Adrenal gland (tissue), 12 donors: ENCODE results near the gene MLLT6. TPM values are rescaled to one million over a fixed set of nuclear protein-coding genes. Genes with fewer than 3 reads are reported as not detected.
A peak's percentile ranks its signal among the peaks of the same experiment; 100 is the strongest.

Experiments used
- DNase-seq, 7 donors: peaks; one replicate each; pipeline ENCODE4 v3.0.0-alpha.2; 2019 to 2020
- H3K27ac ChIP-seq, 5 donors: fragments of 200-600 bp; sonication (generic) in 4 of 5; 1 replicate in 3 of 5; 2 replicates in 2 of 5; pipeline versions ENCODE4 v1.5.1 to v1.8.0; 2016 to 2020; ENCODE audit warnings: mild to moderate bottlenecking in 1 of 5
- H3K27me3 ChIP-seq: fragments of 200-600 bp; 2 replicates; pipeline ENCODE4 v1.8.0; 2021
- H3K36me3 ChIP-seq, 2 donors: fragments of 200-600 bp; replicated peaks in 1 of 2; 1 replicate in 1 of 2; 2 replicates in 1 of 2; pipeline versions ENCODE4 v1.5.1 to v1.8.0; 2018 to 2022
- H3K4me1 ChIP-seq, 2 donors: fragments of 200-600 bp; replicated peaks in 1 of 2; 1 replicate in 1 of 2; 2 replicates in 1 of 2; pipeline versions ENCODE4 v1.5.1 to v1.8.0; 2018 to 2021
- H3K4me3 ChIP-seq, 4 donors: fragments of 200-600 bp; sonication (generic) in 3 of 4; one replicate each; pipeline ENCODE4 v1.5.1; 2016 to 2018
- H3K9me3 ChIP-seq, 3 donors: fragments of 200-600 bp; sonication (generic) in 1 of 3; replicated peaks in 1 of 3; 1 replicate in 2 of 3; 2 replicates in 1 of 3; pipeline versions ENCODE4 v1.5.1 to v1.8.0; 2016 to 2021
- CTCF ChIP-seq, 6 experiments: fragments of 450-650 bp in 4 of 6; fragments of 200-600 bp in 2 of 6; sonication (generic) in 1 of 6; IDR thresholded peaks; 1 replicate in 5 of 6; 2 replicates in 1 of 6; pipeline versions ENCODE4 v1.5.1 to v1.8.0; 2016 to 2021; ENCODE audit warnings: antibody characterized with exemption in 6 of 6, mild to moderate bottlenecking in 2 of 6, moderate library complexity in 1 of 6
- POLR2A ChIP-seq, 2 donors: fragments of 450-650 bp; IDR thresholded peaks; one replicate each; pipeline ENCODE4 v1.6.1; 2017; ENCODE audit warnings: antibody characterized with exemption in 2 of 2, mild to moderate bottlenecking in 2 of 2, moderate library complexity in 1 of 2
- WGBS, 4 donors: extraction: QIAGEN DNeasy Blood & Tissue Kit in 2 of 4; methylation state at CpG; one replicate each; pipeline versions ENCODE4 v1.1.5 to v1.1.7; 2013 to 2017; 5-methylcytosine and 5-hydroxymethylcytosine counted together
- intact Hi-C, 2 donors: fragments of 100-400 bp; cut with DNase I; formaldehyde crosslinking; loops; one replicate each; pipeline versions ENCODE4 v1.14.1 to v1.15.0; 2022 to 2023
- polyA plus RNA-seq, 3 donors: library from polyadenylated mRNA; stranded (reverse); fragments of 200-250 nt in 2 of 3; fragments of 350-450 nt in 1 of 3; fragmentation: Illumina TruSeq in 1 of 3; extraction: RNeasy Lipid Tissue Mini Kit (QIAGEN cat#74804) in 1 of 3; gene quantifications; one replicate each; pipeline ENCODE4 v1.2.3, GENCODE V29; 2013 to 2014
- total RNA-seq, 9 donors: library from RNA; depleted of rRNA in 4 of 9; stranded (reverse); fragments of >200 nt in 4 of 9; fragments of 120-200 nt in 1 of 9; fragmentation: NEBNext Ultra II Directional in 1 of 9; extraction: Animal tissue kit (Norgen Biotek cat#: 25700) in 1 of 9; gene quantifications; one replicate each; pipeline versions ENCODE4 v1.1.0 to v1.2.4, GENCODE V29; 2013 to 2023
- donor health status: healthy with polysubstance abuse.
- donor health status: Bipolar disorder and iron deficiency.
- donor health status: DM: yes; HTN: yes; CAD: no.
- donor health status: DM: no; HTN: no; CAD: no.
- donor health status: DM: no; HTN: no; CAD: no.
- donor health status: DM: yes; HTN: yes; CAD: no.

Gene MLLT6
- total and polyA plus RNA-seq, 12 donors, result 24.5 to 339 (median 85.2) TPM

- Histone ChIP-seq H3K4me1 (no peaks in the 10 kb centered on the region), H3K36me3 (no peaks in the 10 kb centered on the region), H3K27ac (no peak overlapping the region), H3K4me3 (no peak overlapping the region), H3K27me3 (peaks cover 4% of the 10 kb centered on the region), H3K9me3 (no peaks in the 10 kb centered on the region)
- intact Hi-C loops, result loop anchor here (5.0 to 10.0 kb wide), 4 partner anchors 93 to 333 kb away; no protein-coding TSS in a partner anchor
- TF ChIP-seq POLR2A (IDR thresholded peaks at IDR 0.05), result no peak
- peak in 1 of 6 experiments; percentile 7 for TF ChIP-seq CTCF (IDR thresholded peaks at IDR 0.05)
- WGBS, 4 donors, result 22 to 37% (median 26%) methylated on average over 2 of the region's 2 CpGs
- no peak for DNase-seq
Observed at GRCh38 chr17:38667787-38668122, 37.3 kb upstream of the MLLT6 start.

GRCh38 chr17:38669520-38669919 is 35.6 kb upstream of the MLLT6 start:
- no peaks in the 10 kb centered on the region for H3K9me3 ChIP-seq
- peaks cover 7 to 10% of the 10 kb centered on the region in 2 donors for H3K4me1 ChIP-seq
- H3K27ac ChIP-seq, result no peak overlapping the region
- H3K27me3 ChIP-seq, result peaks cover 4% of the 10 kb centered on the region
- no peak for DNase-seq
- intact Hi-C loops, result loop anchor here (5.0 to 10.0 kb wide), 4 partner anchors 95 to 335 kb away; no protein-coding TSS in a partner anchor
- H3K4me3 ChIP-seq, result no peak overlapping the region
- 14 to 24% (median 20%) methylated on average over 6 of the region's 6 CpGs for WGBS, 4 donors
- no peak for TF ChIP-seq POLR2A (IDR thresholded peaks at IDR 0.05)
- TF ChIP-seq CTCF (IDR thresholded peaks at IDR 0.05), result no peak
- no peaks in the 10 kb centered on the region for H3K36me3 ChIP-seq

- no peak for DNase-seq
- no peak for TF ChIP-seq CTCF (IDR thresholded peaks at IDR 0.05)
- no peak for TF ChIP-seq POLR2A (IDR thresholded peaks at IDR 0.05)
- Histone ChIP-seq H3K4me3 (no peak overlapping the region), H3K27ac (no peak overlapping the region), H3K27me3 (peaks cover 4% of the 10 kb centered on the region), H3K4me1 (peaks cover 11 to 19% of the 10 kb centered on the region in 2 donors), H3K9me3 (no peaks in the 10 kb centered on the region), H3K36me3 (no peaks in the 10 kb centered on the region)
- 80 to 86% (median 82%) methylated on average over 12 of the region's 12 CpGs for WGBS, 4 donors
- intact Hi-C loops, result loop anchor here in 1 of 2 donors (5.0 kb wide), 1 partner anchor 65 kb away; no protein-coding TSS in a partner anchor
Observed at GRCh38 chr17:38671939-38672720, 32.9 kb upstream of the MLLT6 start.

GRCh38 chr17:38672788-38673706 is 32.0 kb upstream of the MLLT6 start:
- peak overlapping the region in 1 of 4 donors; percentile 61 for H3K4me3 ChIP-seq
- peaks cover 11 to 23% of the 10 kb centered on the region in 2 donors for H3K4me1 ChIP-seq
- TF ChIP-seq POLR2A (IDR thresholded peaks at IDR 0.05) (no peak), CTCF (IDR thresholded peaks at IDR 0.05) (no peak)
- H3K9me3 ChIP-seq, result no peaks in the 10 kb centered on the region
- peaks cover 4% of the 10 kb centered on the region for H3K27me3 ChIP-seq
- intact Hi-C loops, result loop anchor here in 1 of 2 donors (5.0 kb wide), 1 partner anchor 64 kb away; no protein-coding TSS in a partner anchor
- H3K27ac ChIP-seq, result no peak overlapping the region
- no peaks in the 10 kb centered on the region for H3K36me3 ChIP-seq
- WGBS, 4 donors, result 20 to 57% (median 32%) methylated on average over 11 to 46 of the region's 46 CpGs
- no peak for DNase-seq
